Neural cell (in vitro differentiated cells): ENCODE results near the gene TMED8.

Experiments used
- CTCF ChIP-seq: fragments of 450-650 bp; IDR thresholded peaks from 2 replicates; pipeline ENCODE4 v1.5.1; 2014; ENCODE audit warnings: antibody characterized with exemption, mild to moderate bottlenecking, moderate library complexity; ENCODE audit not compliant: poor library complexity, severe bottlenecking
- EZH2 ChIP-seq: fragments of 200-600, 300-800 bp; shearing (Covaris generic), sonication (generic); IDR thresholded peaks from 2 replicates; pipeline ENCODE4 v1.6.1; 2014; ENCODE audit warnings: antibody characterized with exemption, low read length, borderline replicate concordance, mild to moderate bottlenecking; ENCODE audit not compliant: insufficient read depth, poor library complexity, severe bottlenecking
- MXI1 ChIP-seq: fragments of 450-650 bp; conservative IDR thresholded peaks from 2 replicates; pipeline ENCODE4 v1.6.1; 2014; ENCODE audit warnings: antibody characterized with exemption, mild to moderate bottlenecking; ENCODE audit not compliant: poor library complexity, severe bottlenecking
- POLR2AphosphoS5 ChIP-seq: IDR thresholded peaks from 2 replicates; pipeline ENCODE4 v1.6.1; 2012
- RAD21 ChIP-seq: fragments of 450-650 bp; conservative IDR thresholded peaks from 2 replicates; pipeline ENCODE4 v1.6.1; 2014; ENCODE audit warnings: antibody characterized with exemption, mild to moderate bottlenecking, moderate library complexity
- REST ChIP-seq: IDR thresholded peaks from 2 replicates; pipeline ENCODE4 v1.6.1; 2012; ENCODE audit warnings: borderline replicate concordance
- SMC3 ChIP-seq: fragments of 450-650 bp; conservative IDR thresholded peaks from 2 replicates; pipeline ENCODE4 v1.6.1; 2014; ENCODE audit warnings: antibody characterized with exemption, mild to moderate bottlenecking, moderate library complexity; ENCODE audit not compliant: poor library complexity
- TAF1 ChIP-seq: IDR thresholded peaks from 2 replicates; pipeline ENCODE4 v1.6.1; 2012; ENCODE audit warnings: low read depth

- TF ChIP-seq SMC3 (no peak), CTCF (no peak), MXI1 (no peak), EZH2 (no peak), POLR2AphosphoS5 (no peak), REST (no peak), RAD21 (no peak), TAF1 (no peak)
These were observed 722 bp downstream of the TMED8 start for GRCh38 chr14:77375973-77376770.
